A549 treated with CpdA at 1 μM for 4 hours (cell line): Measurements from ENCODE around the gene HPS6. TPM values are rescaled to one million over a fixed set of nuclear protein-coding genes. Genes with fewer than 3 reads are reported as not detected.

Experiments
- total RNA-seq: library from RNA; stranded (reverse); fragments of 200-300 nt; extraction: Qiagen RNA extraction; gene quantifications from 5 replicates; pipeline ENCODE4 v1.2.3, GENCODE V29; 2022; ENCODE audit warnings: low read depth

Gene HPS6
- 23.6 to 38.2 TPM (median 33.1 TPM) in 5 replicates for total RNA-seq

GRCh38 chr10:102064868-102065560, at the start of gene HPS6:
HPS6 (plus strand) TSS chr10:102065349; CDS start chr10:102065475, 126 bp downstream.

DNA sequence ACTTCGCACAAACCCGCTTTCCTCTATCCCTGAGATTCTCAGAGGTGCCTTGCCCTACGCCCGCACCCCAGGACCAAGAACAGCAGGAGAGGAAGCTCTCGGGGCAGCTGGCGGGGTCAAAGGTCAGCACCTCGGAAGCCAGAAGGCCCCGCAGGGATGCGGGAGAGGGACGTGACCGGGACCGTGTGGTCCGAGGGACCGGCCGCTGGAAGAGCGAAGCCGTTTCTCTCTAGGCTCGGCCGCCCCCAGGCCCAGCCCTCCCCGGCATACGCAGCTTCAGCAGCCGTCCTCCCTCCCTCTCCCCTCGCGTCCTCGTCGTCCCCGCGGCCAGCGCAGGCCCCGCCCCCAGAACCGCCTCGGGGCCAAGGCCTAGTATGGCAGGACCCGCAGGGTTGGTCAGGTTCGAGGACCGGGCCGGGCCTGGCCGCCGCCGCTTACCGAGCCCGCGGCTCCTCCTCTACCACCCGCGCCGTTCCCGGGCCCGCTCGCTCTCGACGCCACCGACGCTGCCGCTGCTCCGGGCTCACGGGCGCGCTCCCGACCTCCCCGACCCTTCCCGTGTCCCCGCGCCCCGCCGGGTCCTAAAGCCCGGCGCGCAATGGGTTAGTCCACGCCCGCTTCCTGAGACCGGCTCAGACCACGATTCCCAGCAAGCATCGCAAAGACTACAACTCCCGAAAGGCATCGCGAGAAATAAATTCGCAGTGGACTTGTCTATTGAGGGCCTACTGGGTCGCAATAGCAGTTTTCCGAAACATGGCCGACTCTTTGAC, 9.3 kb upstream of the HPS6 start, which contains the start of gene ARMH3:
Gene ARMH3, minus strand, starts transcription at position 527 of the 773 bp plus-strand sequence. CDS start 16,059 bp downstream, outside the sequence.

Other genes starting within 250 kb of the HPS6 start
- gene OGA, start 246.9 kb upstream of the HPS6 start, total RNA-seq, result 59.3 to 95.2 TPM (median 67.7 TPM) in 5 replicates
- gene KCNIP2, start 221.5 kb upstream of the HPS6 start, total RNA-seq, result 0.43 to 1.3 TPM (median 0.76 TPM) in 5 replicates
- 11.4 to 12.6 TPM (median 12.1 TPM) in 5 replicates for gene ARMH3, start 9.2 kb upstream of the HPS6 start, total RNA-seq
- 33.6 to 41.5 TPM (median 39.4 TPM) in 5 replicates for gene LDB1, start 55.0 kb downstream of the HPS6 start, total RNA-seq
- gene PPRC1, start 67.7 kb downstream of the HPS6 start, total RNA-seq, result 51.5 to 65.6 TPM (median 59.4 TPM) in 5 replicates
- gene NOLC1, start 87.0 kb downstream of the HPS6 start, total RNA-seq, result 180 to 198 TPM (median 191 TPM) in 5 replicates
- 0.21 to 0.50 TPM (median 0.37 TPM) in 5 replicates for gene ELOVL3, start 160.9 kb downstream of the HPS6 start, total RNA-seq
- 0.22 to 0.46 TPM (median 0.27 TPM) in 5 replicates for gene PITX3, start 176.2 kb downstream of the HPS6 start, total RNA-seq
- 23.5 to 28.7 TPM (median 26.8 TPM) in 5 replicates for gene GBF1, start 180.2 kb downstream of the HPS6 start, total RNA-seq